ENCODE measurements around the gene CFAP46. TPM values are rescaled to one million over a fixed set of nuclear protein-coding genes. Genes with fewer than 3 reads are reported as not detected.

Gene CFAP46
- total RNA-seq, 1 donor, result under 0.01 TPM

DNA sequence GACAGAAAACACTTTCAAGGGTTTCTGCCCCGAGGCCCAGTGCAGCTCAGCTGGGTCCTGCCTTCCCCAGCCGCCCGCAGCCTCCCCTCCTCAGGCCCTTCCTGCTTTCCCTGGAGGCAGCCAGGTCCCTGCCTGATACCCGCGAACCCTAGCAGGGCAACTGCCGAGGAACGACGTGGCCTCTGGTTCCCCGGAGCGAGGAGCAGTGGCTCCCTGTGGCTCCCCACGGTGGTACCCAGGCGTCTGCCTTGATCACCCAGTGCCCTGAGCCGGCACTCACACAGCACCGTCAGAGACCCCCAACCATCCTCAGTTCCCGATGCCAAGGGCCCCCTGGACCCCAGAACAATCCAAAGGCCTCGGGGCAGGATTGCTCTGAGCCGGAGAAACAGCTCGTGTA is 58.3 kb downstream of the CFAP46 start:
- Histone ChIP-seq H3K27me3 (ENCODE audit: insufficient read depth, low read length) (peaks cover 16% of the 10 kb centered on the region), H3K36me3 (ENCODE audit: insufficient read depth, low read length) (no peaks in the 10 kb centered on the region), H3K4me2 (ENCODE audit: insufficient read depth, low read length) (no peak overlapping the region), H4K20me1 (ENCODE audit: insufficient read depth, low read length) (no peaks in the 10 kb centered on the region), H2AFZ (ENCODE audit: low read length) (no peak overlapping the region), H3K4me1 (ENCODE audit: insufficient read depth, low read length) (no peaks in the 10 kb centered on the region), H3K27ac (ENCODE audit: low read depth, low read length) (no peak overlapping the region), H3K4me3 (ENCODE audit: insufficient read depth, low read length) (no peak overlapping the region), H3K79me2 (ENCODE audit: insufficient read depth, low read length) (no peaks in the 10 kb centered on the region), H3K9me3 (ENCODE audit: low read depth, low read length) (no peaks in the 10 kb centered on the region)
- TF ChIP-seq, protein P1, sequence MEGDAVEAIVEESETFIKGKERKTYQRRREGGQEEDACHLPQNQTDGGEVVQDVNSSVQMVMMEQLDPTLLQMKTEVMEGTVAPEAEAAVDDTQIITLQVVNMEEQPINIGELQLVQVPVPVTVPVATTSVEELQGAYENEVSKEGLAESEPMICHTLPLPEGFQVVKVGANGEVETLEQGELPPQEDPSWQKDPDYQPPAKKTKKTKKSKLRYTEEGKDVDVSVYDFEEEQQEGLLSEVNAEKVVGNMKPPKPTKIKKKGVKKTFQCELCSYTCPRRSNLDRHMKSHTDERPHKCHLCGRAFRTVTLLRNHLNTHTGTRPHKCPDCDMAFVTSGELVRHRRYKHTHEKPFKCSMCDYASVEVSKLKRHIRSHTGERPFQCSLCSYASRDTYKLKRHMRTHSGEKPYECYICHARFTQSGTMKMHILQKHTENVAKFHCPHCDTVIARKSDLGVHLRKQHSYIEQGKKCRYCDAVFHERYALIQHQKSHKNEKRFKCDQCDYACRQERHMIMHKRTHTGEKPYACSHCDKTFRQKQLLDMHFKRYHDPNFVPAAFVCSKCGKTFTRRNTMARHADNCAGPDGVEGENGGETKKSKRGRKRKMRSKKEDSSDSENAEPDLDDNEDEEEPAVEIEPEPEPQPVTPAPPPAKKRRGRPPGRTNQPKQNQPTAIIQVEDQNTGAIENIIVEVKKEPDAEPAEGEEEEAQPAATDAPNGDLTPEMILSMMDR (IDR thresholded peaks at IDR 0.05; ENCODE audit: extremely low read depth, low read depth, low read length), result no peak
- DNase-seq (ENCODE audit: insufficient read length, low spot score, missing footprints), result peak; percentile 31

DNA sequence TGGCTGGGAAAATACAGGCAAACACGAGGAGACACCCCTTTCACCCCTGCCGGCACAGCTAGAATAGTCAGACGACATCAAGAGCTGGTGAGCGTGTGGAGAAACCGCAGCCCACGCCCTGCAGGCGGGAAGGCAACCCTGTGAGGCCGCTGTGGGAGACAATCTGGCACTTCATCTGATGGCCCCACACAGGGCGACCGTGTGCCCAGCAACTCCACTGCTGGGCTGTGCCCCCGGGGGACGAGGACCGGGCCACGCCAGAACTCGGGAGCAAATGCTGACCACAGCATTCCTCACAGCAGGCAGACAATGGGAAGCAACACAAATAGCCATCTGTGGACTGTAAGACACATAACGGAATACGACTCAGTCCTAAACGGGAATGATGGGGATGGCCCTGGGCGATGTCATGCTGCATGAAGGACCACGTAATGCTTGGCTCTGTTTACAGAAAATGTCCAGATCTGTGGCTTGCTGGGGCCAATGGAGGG is 58.9 kb downstream of the CFAP46 start:
- no peaks in the 10 kb centered on the region for H3K9me3 ChIP-seq (ENCODE audit: low read depth, low read length)
- no peak overlapping the region for H3K27ac ChIP-seq (ENCODE audit: low read depth, low read length)
- no peak overlapping the region for H3K4me3 ChIP-seq (ENCODE audit: insufficient read depth, low read length)
- H3K4me2 ChIP-seq (ENCODE audit: insufficient read depth, low read length), result no peak overlapping the region
- H3K36me3 ChIP-seq (ENCODE audit: insufficient read depth, low read length), result no peaks in the 10 kb centered on the region
- H4K20me1 ChIP-seq (ENCODE audit: insufficient read depth, low read length), result no peaks in the 10 kb centered on the region
- H3K27me3 ChIP-seq (ENCODE audit: insufficient read depth, low read length), result peaks cover 21% of the 10 kb centered on the region
- TF ChIP-seq, protein P1 (IDR thresholded peaks at IDR 0.05; ENCODE audit: extremely low read depth, low read depth, low read length), result no peak
- no peak overlapping the region for H2AFZ ChIP-seq (ENCODE audit: low read length)
- H3K4me1 ChIP-seq (ENCODE audit: insufficient read depth, low read length), result no peaks in the 10 kb centered on the region
- H3K79me2 ChIP-seq (ENCODE audit: insufficient read depth, low read length), result no peaks in the 10 kb centered on the region
- peak; percentile 84 for DNase-seq (ENCODE audit: insufficient read length, low spot score, missing footprints)

DNA sequence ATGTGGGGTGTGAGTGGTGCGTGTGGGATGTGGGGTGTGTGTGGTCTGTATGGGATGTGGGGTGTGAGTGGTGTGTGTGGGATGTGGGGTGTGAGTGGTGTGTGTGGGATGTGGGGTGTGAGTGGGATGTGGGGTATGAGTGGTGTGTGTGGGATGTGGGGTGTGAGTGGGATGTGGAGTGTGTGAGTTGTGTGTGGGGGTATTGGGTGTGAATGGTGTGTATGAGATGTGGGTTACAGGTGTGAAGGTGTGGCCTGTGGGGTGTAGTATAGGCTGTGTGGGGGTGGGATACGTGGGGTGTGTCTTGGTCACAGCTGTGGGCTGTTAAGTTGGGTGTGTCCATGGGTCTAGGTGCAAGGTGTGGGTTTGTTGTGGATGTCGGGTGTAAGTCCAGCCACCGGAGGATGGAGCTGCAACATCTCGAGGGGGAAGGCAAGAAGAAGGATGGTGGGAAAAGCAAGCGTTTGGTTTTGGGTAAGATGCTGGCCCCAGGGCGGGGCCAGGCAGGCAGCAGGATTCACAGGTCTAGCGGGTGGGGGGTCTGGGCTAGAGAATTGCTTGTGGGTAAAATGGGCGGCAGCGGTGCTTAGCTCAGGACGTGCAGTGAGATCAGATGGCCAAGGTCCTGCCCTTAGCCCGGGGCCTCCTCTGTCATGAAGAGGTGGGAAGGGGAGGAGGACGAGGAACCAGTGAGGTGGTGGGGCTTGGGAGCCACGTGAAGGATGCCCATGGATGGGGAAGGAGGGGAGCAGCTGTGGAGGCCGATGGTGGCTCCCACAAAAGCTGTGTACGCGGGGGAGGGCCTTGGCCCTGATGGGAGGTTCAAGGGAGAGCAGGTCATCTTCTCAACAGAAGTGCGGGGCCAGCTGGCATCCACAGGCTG is 60.1 kb downstream of the CFAP46 start:
- Histone ChIP-seq H3K27me3 (ENCODE audit: insufficient read depth, low read length) (peaks cover 21% of the 10 kb centered on the region), H3K4me2 (ENCODE audit: insufficient read depth, low read length) (no peak overlapping the region), H3K4me3 (ENCODE audit: insufficient read depth, low read length) (no peak overlapping the region), H3K9me3 (ENCODE audit: low read depth, low read length) (no peaks in the 10 kb centered on the region), H4K20me1 (ENCODE audit: insufficient read depth, low read length) (no peaks in the 10 kb centered on the region), H3K79me2 (ENCODE audit: insufficient read depth, low read length) (no peaks in the 10 kb centered on the region), H3K4me1 (ENCODE audit: insufficient read depth, low read length) (no peaks in the 10 kb centered on the region), H3K27ac (ENCODE audit: low read depth, low read length) (no peak overlapping the region), H3K36me3 (ENCODE audit: insufficient read depth, low read length) (no peaks in the 10 kb centered on the region), H2AFZ (ENCODE audit: low read length) (no peak overlapping the region)
- peak; percentile 67 for DNase-seq (ENCODE audit: insufficient read length, low spot score, missing footprints)
- TF ChIP-seq, protein P1 (IDR thresholded peaks at IDR 0.05; ENCODE audit: extremely low read depth, low read depth, low read length), result no peak

DNA sequence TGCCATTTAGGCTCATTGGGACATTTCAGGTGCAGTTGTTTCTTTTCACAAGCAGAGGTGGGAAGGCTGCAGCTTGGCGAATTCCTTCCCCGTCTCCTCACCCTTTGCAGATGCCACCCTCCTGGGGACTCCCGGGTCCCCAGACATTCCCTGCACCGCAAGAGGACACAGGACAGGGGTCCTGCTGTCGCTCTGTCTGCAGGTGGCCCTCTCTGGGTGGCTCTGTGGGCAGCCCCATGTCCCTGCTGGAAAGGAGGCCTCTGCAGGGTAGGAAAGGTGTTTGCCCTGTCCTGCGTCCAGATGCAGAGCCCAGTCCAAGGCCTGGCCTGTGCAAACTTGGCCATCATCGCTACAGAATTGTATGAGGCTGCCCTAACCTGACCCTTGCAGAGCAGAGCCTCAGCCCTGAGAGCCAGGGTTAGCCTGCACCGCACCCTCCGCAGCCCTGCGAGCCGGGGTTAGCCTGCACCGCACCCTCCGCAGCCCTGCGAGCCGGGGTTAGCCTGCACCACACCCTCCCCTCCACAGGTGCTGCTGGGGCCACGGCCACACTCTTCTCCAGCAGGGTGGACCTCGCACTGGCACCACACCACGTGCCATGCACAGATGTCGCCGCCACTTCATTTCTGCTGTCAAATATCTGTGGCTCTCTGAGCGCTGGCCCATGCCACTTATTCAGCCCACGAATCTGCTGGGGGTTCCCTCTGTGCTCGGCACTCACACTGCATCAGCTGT is 61.0 kb downstream of the CFAP46 start:
- H3K27ac ChIP-seq (ENCODE audit: low read depth, low read length), result no peak overlapping the region
- TF ChIP-seq, protein P1 (IDR thresholded peaks at IDR 0.05; ENCODE audit: extremely low read depth, low read depth, low read length), result no peak
- no peak overlapping the region for H3K4me3 ChIP-seq (ENCODE audit: insufficient read depth, low read length)
- H3K79me2 ChIP-seq (ENCODE audit: insufficient read depth, low read length), result no peaks in the 10 kb centered on the region
- H3K27me3 ChIP-seq (ENCODE audit: insufficient read depth, low read length), result peaks cover 22% of the 10 kb centered on the region
- no peak overlapping the region for H2AFZ ChIP-seq (ENCODE audit: low read length)
- H3K36me3 ChIP-seq (ENCODE audit: insufficient read depth, low read length), result no peaks in the 10 kb centered on the region
- H3K4me1 ChIP-seq (ENCODE audit: insufficient read depth, low read length), result no peaks in the 10 kb centered on the region
- no peaks in the 10 kb centered on the region for H3K9me3 ChIP-seq (ENCODE audit: low read depth, low read length)
- DNase-seq (ENCODE audit: insufficient read length, low spot score, missing footprints), result peak; percentile 43
- H3K4me2 ChIP-seq (ENCODE audit: insufficient read depth, low read length), result no peak overlapping the region
- no peaks in the 10 kb centered on the region for H4K20me1 ChIP-seq (ENCODE audit: insufficient read depth, low read length)
